Measurements from ENCODE around the gene SPAAR.
A peak's percentile ranks its signal among the peaks of the same experiment; 100 is the strongest.
"Not testable (repeated sequence)": the region's sequence is repeated elsewhere in the genome, so short reads cannot be mapped to it uniquely, and the experiment has no call there.

SPAAR gene

DNA sequence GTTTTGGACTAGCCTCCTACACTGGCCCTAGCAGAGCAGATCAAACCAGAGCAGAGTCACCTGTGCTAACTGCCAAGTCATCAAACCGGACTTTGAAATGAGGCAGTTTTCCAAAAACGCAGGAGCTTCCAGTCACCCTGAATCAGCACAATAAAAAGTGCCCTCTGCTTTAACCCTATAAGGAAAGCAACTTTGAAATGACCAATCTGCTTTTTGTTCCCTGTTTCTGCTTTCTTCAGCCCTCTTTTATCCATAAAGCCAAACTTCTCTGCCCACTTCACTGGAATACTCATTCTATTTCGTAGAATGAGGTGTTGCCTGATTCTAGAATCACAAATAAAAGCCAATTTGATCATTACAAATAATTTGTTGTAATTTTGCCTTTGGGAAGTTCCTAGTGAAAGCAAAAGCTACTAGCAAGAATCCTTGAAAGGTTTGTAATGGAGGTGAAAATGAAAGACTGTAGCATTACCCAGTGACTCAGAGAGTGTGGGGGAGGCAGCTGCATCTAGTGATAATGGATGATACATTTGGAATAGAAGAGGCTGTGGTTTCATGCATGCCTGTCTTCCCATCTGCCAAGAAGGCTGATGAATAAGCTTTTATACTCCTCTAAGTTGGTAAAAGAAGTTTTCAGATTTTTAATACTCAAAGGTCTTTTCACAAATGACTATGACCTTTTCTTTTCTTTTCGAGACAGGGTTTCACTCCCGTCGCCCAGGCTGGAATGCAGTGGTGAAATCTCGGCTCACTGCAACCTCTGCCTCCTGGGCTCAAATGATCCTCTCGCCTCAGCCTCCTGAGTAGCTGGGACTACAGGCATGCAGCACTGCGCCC lies 14.9 kb downstream of the SPAAR start:
- DNase-seq (ENCODE audit: low spot score): no peak

DNA sequence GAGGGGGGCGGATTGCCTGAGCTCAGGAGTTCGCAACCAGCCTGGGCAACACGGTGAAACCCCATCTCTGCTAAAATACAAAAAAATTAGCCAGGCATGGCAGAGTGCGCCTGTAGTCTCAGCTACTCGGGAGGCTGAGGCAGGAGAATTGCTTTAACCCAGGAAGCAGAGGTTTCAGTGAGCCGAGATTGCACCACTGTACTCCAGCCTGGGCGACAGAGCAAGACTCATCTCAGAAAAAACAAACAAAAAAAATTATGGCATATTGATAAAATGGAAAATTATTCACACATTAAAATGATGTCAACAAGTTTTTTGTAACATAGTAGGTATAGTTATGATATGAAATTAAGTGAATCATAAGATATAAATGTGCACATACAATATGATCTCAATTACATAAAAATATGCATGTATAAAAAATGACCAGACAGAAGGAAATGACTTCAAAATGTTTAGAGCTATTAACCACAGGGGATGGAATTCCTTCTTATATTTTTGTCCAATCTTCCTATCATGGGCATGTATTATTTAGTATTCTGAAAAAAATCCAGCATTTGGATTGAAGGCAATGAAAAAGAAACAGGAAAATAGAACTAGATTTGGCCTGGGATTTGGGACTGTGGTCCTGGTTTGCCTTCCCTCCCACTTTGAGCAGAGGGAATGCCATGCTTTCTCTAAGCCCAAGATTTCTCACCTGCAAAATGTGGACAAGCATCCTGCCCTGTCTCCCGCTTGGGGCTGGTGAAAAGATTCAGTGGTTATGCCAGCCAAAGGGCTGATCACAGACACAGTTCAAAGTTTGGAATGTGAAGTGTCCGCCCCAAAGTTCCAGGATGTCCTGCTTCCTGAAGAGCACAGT lies 19.5 kb downstream of the SPAAR start:
- DNase-seq (ENCODE audit: low spot score): no peak

DNA sequence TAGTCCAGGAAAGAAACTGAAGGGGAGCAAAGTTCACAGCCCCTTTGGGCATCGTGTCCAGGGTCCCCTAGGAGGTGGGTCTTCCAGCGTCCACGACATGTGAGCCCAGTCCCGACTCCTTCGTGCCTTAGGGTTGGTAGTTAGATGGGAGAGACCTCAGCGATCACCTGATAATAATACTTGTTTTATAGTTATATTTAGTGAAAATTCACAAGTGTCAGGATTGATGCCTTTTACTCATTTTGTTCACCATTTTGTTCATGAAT lies 20.1 kb downstream of the SPAAR start:
- no peak for DNase-seq (ENCODE audit: low spot score)

DNA sequence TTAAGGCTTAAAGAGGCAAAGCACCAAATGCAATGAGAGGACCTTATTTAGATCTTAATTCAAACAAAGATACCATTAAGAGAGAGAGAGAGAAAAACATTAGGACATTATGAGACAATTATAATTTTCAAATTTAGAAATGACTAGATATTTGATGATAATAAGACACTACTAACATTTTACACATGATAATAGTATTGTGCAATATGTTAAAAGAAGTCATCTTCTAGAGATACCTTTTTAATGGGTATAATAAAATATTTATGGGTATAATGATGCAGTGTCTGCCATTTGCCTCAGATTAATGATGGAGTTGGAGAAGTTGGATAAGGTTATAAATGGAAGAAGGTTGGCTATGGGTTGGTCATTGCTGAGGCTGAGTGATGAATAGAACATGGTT lies 21.2 kb downstream of the SPAAR start:
- DNase-seq (ENCODE audit: low spot score): no peak

DNA sequence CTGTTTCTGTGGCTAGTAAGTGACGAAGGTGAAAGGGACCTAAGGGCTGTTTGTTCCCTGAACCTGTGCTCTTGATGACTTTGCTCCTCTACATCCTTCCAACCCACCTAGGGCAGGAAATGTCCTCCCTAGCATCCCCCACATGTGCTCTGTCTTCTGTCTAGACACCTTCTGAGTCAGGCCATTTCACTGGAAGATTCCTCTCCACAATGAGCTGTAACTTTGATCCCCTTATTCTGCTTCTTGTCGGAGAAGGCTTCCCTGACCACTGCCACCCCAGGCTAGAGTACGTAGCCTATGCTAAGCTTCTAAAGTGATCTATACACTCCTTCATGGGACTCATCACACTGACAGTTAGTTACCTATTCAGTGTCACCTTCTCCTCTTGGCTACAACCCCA lies 21.7 kb downstream of the SPAAR start:
- no peak for DNase-seq (ENCODE audit: low spot score)

DNA sequence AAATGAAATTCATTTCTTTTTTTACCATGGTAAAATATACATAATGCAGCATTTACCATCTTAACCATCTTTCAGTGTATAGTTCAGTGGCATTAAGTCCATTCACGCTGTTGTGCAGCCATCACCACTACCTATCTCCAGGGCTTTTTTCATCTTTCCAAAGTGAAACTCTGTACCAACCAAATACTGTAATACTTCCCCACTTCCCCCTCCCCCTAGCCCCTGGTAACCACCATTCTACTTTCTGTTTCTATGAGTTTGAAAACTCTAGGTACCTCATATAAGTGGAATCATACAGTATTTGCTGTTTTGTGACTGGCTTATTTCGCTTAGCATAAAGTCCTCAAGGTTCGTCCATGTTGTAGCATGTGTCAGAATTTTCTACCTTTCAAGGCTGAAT lies 23.4 kb downstream of the SPAAR start:
- peak; percentile 17 for DNase-seq (ENCODE audit: low spot score)

DNA sequence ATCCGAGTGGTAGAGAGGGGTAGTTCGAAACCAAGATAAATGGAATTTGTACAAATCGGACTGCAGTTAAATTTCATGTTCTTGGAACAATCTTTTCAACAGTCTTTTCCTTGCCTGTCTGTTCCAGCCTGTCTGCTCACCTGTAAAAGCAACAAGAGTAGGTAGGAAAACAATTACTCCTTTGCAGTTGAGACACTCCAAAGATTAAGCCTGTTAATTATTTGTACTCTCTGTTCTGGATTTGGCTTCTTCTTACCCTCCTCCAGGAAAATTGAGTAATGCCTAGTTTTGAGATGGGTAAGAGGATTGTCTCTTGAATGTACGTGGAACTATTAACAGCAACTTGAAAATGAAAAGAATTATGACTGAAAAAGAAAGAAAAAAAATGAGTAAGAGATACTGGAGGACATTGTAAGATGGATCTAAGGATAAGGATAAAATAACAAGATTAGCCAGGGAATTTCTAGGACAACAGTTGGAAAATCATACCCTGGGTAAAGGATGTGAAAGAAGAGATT lies 24.3 kb downstream of the SPAAR start:
- DNase-seq (ENCODE audit: low spot score): no peak

DNA sequence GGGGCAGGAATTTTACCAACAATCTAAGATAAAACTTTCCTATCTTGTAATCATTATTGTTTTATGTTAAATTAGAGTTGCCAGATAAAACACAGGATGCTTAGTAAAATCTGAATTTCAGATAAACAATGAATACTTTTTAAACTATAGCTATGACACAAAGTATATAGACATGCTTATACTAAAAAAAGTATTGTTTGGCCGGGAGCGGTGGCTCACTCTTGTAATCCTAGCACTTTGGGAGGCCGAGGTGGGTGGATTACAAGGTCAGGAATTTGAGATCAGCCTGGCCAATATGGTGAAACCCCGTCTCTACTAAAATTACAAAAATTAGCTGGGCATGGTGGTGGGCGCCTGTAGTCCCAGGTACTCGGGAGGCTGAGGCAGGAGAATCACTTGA lies 24.8 kb downstream of the SPAAR start:
- DNase-seq (ENCODE audit: low spot score): not testable (repeated sequence)

DNA sequence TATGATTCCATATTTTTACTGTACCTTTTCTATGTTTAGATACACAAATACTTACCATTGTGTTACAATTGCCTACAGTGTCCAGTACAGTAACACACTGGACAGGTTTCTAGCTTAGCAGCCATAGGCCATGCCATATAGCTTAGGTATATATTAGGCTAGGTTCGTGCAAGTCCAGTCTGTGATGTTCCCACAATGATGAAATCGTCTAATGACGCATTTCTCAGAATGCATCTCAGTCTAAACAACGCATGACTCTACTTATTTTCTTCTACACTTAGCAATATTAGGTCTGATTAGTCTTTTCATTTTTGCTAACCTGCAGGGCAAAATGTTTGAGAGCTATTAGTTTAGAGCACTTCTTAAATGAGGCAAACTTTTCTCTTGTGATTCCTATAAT lies 26.0 kb downstream of the SPAAR start:
- DNase-seq (ENCODE audit: low spot score): no peak

DNA sequence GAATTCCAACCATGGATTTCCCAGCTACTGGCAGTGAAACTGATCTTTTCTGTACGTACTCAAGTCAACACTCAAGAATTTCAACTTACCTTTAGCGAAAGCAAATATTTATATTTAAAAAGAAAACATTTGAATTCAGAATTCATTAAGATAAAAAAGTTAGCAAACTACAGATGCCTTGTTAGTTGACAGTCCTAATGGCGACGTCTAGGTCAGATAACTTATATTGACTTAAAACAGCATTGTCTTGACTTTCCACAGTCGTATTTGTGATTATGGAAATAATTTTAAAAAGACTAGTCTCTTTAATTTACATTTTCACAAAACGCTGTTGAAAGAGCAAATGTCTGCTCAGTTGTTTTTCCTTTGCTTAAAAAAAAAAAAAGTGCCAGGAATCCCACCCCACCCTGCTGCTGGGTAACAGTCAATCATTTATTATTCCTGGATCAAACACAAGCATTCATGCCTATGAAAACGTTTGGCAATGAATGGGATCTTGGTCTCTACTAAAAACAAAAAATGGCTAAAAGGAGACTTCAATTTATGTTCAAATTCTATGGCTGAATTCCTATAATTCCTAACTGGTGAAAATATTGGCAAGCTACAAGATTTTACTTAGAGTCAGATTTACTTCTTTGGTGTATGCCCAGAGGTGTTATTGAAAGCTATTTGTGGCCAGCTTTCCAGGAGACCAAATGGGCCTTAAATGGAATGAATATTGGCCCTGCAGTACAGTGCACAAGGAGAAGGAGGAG lies 26.6 kb downstream of the SPAAR start:
- DNase-seq (ENCODE audit: low spot score): no peak

DNA sequence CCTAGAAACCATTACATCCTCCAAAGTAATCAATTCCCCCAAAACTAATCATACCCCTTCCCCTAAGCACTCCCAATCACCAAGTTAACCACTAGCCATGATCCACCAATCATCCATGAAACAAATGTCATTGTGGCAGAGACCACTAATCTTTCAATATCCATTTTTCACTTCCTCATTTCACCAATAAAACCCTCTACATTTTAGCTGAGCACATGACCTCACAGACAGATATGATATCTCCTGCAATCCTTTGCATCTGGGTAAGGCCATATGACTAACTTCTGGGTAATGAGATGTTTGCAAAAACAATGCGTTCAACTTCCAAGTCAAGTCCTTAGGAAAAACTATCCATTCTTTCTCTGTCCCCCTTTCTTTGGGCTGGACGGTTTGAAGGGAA lies 27.9 kb downstream of the SPAAR start:
- no peak for DNase-seq (ENCODE audit: low spot score)

DNA sequence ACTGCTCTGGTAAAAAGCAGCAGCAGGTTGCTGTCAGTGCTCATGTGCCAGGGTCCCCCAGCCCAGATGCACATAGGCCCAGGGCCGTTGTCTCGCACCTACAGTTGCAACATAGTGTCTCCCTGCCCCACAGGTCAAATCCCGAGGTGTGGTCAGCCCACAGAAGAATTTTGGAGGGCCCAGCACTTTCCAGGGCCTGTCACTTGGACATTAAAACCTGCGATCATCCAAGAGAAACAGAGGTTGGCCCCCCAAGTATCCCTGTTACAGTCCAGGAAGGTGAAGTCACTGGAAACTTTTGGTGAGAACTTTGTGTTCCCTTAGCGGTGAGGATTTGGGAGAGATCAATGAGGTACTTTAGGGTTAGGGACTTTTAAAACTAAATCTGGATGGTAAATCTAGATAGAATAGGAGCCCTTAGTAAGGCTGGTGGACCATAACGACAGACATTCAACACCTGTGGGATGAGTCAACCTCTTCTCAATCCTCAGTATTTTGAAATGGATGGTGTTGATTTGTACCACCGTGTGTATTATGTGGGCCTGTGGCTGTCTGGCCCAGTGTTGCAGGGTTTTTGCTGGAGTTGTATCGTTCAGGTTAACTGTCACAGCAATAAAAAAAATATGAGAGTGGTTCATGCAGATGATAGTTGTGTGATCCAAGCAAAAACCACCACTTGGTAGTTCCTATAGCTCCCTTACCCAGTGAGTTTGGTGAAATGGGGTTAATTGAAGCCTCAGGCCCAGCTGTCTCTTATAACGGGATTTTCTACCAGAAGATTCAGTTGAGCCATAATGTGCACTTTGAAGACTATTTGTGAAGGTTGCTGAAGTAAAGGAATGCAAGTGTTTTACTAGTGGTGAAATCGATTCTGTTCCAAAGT lies 29.4 kb downstream of the SPAAR start:
- no peak for DNase-seq (ENCODE audit: low spot score)

DNA sequence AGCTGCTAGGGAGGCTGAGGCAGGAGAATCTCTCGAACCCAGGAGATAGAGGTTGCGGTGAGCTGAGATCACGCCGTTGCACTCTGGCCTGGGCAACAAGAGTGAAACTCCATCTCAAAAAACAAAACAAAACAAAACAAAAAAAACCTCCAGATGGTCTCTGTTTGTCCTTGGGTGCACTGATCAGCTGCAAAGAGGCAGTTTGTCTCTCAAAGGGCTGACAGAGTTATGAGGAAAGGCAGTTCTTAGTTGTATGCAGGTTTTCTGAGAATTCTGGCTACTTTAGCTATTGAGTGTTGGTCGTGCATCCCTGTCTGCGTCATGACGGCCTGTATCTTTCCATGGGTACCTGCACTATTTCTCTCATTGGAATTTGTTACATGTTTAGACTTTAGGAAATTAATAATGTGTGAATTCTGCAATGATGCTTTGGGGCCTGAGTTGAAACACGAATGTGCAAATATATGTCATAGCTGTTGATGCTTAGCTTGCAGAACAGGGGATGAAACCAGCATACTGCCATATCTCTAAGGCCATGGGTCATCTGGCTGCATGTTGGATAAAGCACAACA lies 30.5 kb downstream of the SPAAR start:
- DNase-seq (ENCODE audit: low spot score): no peak

DNA sequence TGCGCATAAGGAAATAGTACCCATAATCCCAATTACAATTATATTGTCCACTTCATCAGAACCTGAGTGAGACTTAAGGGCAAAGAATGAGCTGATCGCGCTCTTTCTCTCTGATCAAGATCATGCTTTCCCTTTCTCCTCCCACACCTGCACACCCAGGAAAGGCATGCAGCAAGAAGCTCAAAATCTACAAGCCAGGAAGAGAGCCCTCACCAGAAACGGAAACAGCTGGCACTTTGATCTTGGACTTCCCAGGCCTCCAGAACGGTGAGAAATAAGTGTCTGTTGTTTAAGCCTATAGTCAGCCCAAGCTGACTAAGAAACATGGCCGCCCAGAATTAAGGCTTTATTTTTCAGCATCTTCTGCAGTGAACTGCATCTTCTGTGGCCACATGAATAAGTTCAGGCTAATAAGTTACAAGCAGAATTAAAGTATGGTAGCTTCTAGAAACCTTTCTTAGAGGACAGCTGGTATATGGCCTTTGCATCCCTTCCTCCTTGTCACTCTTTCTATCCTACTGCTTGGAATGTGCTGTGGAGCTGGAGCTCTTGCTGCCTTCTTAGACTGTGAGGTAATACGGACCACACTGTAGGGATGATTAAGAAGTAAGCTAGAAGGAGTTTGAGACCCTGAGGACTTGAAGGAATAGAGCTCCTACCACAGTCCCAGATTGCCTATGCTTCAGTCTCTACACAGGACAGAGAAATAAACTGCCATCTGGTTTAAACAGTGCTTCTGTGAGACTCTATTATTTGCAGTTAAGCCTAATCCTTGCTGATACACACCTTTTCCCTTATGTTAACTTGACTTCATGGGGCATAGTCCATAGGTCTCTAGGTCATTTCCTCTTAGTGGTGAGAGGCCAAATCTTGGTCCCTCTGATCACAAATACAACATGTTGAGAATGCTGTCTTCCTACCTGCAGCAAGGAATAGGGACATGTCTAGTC lies 31.4 kb downstream of the SPAAR start:
- DNase-seq (ENCODE audit: low spot score): peak; percentile 39

DNA sequence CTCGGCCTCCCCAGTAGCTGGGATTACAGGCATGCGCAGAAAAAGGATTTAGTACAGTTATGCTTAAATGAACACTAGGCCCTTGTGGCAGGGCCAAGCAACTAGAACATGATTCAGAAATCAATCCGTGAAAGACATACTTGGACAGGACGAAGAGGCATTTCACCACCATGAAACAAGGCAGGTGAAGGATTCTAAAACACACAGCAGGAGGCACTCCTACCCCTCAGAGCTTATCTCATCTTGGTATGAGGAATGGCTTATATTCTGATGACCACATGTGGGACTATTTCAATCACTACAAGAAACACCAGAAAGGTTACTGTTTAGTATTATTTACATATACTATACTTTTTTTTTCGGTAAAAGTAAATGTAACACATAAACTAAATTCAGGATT lies 33.0 kb downstream of the SPAAR start:
- no peak for DNase-seq (ENCODE audit: low spot score)

DNA sequence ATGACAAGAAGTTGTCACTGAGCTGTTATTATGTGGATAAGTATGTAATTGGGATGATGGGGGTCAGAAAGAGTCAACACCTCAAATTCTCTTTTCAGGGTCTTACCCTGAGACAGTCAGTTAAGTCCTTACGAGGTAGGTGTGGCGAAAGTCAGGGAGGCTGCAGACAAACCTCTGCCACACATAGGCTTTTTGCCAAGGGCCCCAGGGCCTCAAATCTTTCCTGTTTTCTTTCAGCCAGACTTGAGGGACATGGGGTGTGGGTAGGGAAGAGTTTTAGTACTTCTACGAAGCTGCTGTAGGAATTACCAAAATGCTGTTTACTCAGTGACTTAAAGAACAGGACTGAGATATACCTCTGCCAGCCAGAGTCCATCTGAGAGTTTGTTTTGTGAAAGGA lies 34.9 kb downstream of the SPAAR start:
- no peak for DNase-seq (ENCODE audit: low spot score)

DNA sequence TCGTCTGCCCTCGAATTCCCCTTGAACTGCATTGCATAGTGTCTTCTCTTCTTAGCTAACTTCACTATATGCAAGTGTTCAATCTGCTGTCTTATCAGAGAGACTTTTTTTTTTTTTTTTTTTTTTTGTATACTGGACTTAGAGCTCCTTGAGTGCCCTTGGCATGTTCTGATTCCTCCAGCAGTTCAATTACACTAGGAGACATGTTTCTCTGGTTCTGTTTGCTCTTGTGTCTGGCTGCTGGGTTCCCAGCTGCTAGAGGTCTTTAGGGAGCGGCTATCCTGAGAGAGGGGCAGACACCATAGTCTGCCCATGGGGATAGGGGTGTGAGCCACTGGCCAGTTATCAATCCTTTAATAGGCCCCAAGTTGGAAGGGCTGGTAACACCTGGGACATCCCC lies 35.6 kb downstream of the SPAAR start:
- DNase-seq (ENCODE audit: low spot score): no peak

DNA sequence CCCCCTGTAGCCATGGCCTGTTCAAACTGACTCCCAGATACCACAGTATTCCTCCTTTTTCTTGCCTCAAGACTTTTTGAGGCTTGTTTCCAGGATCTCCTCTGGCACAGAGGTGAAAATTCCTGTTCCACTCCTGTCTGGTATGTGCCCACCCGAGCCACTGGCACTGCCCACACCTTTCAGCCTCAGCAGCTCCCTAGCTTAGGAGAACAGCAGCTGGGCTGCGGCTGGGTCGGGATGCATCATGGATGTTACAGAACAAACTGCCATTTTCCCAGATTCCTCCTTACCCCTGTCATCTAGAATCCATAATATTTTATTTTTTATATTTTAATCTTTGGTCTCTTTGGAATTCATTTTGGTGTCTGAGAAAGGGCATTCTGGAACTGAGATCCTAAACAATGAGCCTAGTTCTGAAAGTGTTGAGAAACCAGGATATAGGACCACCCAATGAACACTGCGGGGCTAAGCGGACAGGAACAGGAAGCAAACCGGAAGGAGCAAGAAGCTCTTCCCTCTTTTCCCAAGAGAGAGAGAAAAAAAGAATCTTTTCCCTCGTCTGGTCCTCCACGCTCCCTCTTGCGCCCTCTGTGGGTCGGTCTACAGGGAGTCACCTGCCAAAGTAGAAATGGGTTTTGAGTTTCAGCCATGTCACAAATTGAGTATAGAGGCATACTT lies 36.2 kb downstream of the SPAAR start:
- peak; percentile 64 for DNase-seq (ENCODE audit: low spot score)

DNA sequence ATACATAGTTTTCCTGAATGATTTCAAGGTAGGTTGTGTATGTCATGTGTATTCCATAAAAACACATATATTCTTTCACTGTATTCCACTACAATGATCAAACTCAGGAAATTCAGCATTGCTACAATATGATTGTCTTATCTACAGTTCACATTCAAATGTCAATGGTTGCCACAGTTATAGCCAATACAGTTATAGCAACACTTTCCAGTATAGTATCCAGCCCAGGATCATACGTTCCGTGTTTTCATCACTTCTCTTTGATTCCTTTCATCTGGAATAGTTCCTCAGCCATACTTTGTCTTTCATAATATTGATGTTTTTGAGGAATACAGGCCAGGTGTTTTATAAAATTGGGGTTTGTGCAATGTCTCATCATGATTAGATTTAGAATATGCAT lies 39.2 kb downstream of the SPAAR start:
- DNase-seq (ENCODE audit: low spot score): no peak

DNA sequence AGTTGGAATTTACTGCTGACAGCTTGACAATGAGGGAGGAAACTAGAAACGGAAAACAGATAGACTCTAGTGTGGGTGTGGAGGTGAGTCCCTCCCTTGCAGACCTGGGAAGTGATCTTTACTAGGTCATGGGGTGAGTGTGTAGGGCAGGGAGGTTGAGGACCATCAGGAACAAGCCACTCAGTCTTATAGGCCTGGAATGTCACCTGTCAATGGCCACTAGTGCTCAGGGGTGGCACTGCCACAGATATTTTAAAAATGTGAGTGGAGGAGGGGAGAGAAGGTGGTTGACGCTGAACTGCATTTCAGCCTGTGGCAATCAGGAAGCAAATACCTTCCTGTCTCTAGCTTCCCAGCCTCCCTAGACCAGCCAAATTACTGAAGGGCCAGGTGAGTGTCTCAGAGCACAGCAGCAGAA lies 39.6 kb downstream of the SPAAR start:
- DNase-seq (ENCODE audit: low spot score): no peak
